ENCODE data around the gene ADAMTS5. TPM values are rescaled to one million over a fixed set of nuclear protein-coding genes. Genes with fewer than 3 reads are reported as not detected.

Gene ADAMTS5
- 10 to 100 TPM in 1 of 4 donors, 1 to 10 TPM in 3; 6.6 to 12.9 (median 8.9) TPM for total RNA-seq

- no peaks in the 10 kb centered on the region for H3K36me3 ChIP-seq
- 8 to 16% methylated on average over 26 to 55 of the region's 55 CpGs for WGBS, 2 donors (ENCODE audit: low coverage in 1 of 2)
- H3K4me1 ChIP-seq = peaks cover 0 to 4% (median 0%) of the 10 kb centered on the region in 4 donors
- in situ Hi-C loops (cut with MboI; ENCODE audit: low pct_ligation_motif_present in 1 of 4, low pct_unique_long_range_greater_than_20kb in 1 of 4, low sequenced_read_pairs in 3 of 4) (no loop called here), intact Hi-C loops (cut with DNase I; ENCODE audit: low total_unique reads) (no loop called here)
- no peak for TF ChIP-seq CTCF (IDR thresholded peaks at IDR 0.05)
- peak; percentile 35 for TF ChIP-seq POLR2A (IDR thresholded peaks at IDR 0.05)
- TF ChIP-seq POLR2AphosphoS5 (IDR thresholded peaks at IDR 0.05) = peak in 2 of 3 donors; percentile 60 to 64
- H3K27me3 ChIP-seq = peaks cover 45% of the 10 kb centered on the region
- DNase-seq = peak; percentile 15
- peak within 1 kb of the TSS; percentile 6 to 45 (median 33) for H3K4me3 ChIP-seq
- no peaks in the 10 kb centered on the region for H3K9me3 ChIP-seq
- H3K27ac ChIP-seq = peak within 1 kb of the TSS; percentile 71 to 81 (median 74)
Measured at GRCh38 chr21:26967062-26967913, at the start of gene ADAMTS5. Gene ADAMTS5, minus strand, starts transcription at chr21:26967088. Its CDS starts 697 bp downstream, at chr21:26966391.

- no peak overlapping the region for H3K27ac ChIP-seq
- no peak for TF ChIP-seq CTCF (IDR thresholded peaks at IDR 0.05)
- no peak for TF ChIP-seq EP300 (IDR thresholded peaks at IDR 0.05; ENCODE audit: low read depth)
- TF ChIP-seq POLR2A (IDR thresholded peaks at IDR 0.05) = no peak
- no peak for TF ChIP-seq POLR2AphosphoS5 (IDR thresholded peaks at IDR 0.05)
- in situ Hi-C loops (cut with MboI; ENCODE audit: low pct_ligation_motif_present in 1 of 4, low pct_unique_long_range_greater_than_20kb in 1 of 4, low sequenced_read_pairs in 3 of 4) = no loop called here
- H3K9me3 ChIP-seq = no peaks in the 10 kb centered on the region
- no peak for DNase-seq
- H3K4me3 ChIP-seq = no peak overlapping the region
- intact Hi-C loops (cut with DNase I; ENCODE audit: low total_unique reads) = no loop called here
- no peaks in the 10 kb centered on the region for H3K36me3 ChIP-seq
- H3K27me3 ChIP-seq = no peaks in the 10 kb centered on the region
- whole genome bisulfite sequencing, 2 donors (ENCODE audit: low coverage in 1 of 2) = 46 to 57% methylated on average over 1 of the region's 1 CpG
- H3K4me1 ChIP-seq = no peaks in the 10 kb centered on the region
Measured at GRCh38 chr21:27001526-27001925, 34.6 kb upstream of the ADAMTS5 start.

GRCh38 chr21:26983576-26983975, 16.7 kb upstream of the ADAMTS5 start:
- TF ChIP-seq POLR2A (IDR thresholded peaks at IDR 0.05) (no peak), CTCF (IDR thresholded peaks at IDR 0.05) (no peak), POLR2AphosphoS5 (IDR thresholded peaks at IDR 0.05) (no peak), EP300 (IDR thresholded peaks at IDR 0.05; ENCODE audit: low read depth) (no peak)
- no peak overlapping the region for H3K4me3 ChIP-seq
- DNase-seq = no peak
- H3K4me1 ChIP-seq = no peaks in the 10 kb centered on the region
- in situ Hi-C loops (cut with MboI; ENCODE audit: low pct_ligation_motif_present in 1 of 4, low pct_unique_long_range_greater_than_20kb in 1 of 4, low sequenced_read_pairs in 3 of 4) = no loop called here
- H3K27me3 ChIP-seq = no peaks in the 10 kb centered on the region
- WGBS, 2 donors (ENCODE audit: low coverage in 1 of 2) = 78 to 85% methylated on average over 5 of the region's 5 CpGs
- no peaks in the 10 kb centered on the region for H3K36me3 ChIP-seq
- intact Hi-C loops (cut with DNase I; ENCODE audit: low total_unique reads) = no loop called here
- peaks cover 0 to 4% of the 10 kb centered on the region in 2 donors for H3K9me3 ChIP-seq
- no peak overlapping the region for H3K27ac ChIP-seq

GRCh38 chr21:26982767-26983166, 15.9 kb upstream of the ADAMTS5 start:
- Histone ChIP-seq H3K4me3 (no peak overlapping the region), H3K36me3 (no peaks in the 10 kb centered on the region), H3K27me3 (no peaks in the 10 kb centered on the region), H3K9me3 (no peaks in the 10 kb centered on the region), H3K27ac (no peak overlapping the region), H3K4me1 (no peaks in the 10 kb centered on the region)
- intact Hi-C loops (cut with DNase I; ENCODE audit: low total_unique reads) (no loop called here), in situ Hi-C loops (cut with MboI; ENCODE audit: low pct_ligation_motif_present in 1 of 4, low pct_unique_long_range_greater_than_20kb in 1 of 4, low sequenced_read_pairs in 3 of 4) (no loop called here)
- WGBS, 2 donors (ENCODE audit: low coverage in 1 of 2) = 61 to 65% methylated on average over 2 of the region's 2 CpGs
- no peak for DNase-seq
- TF ChIP-seq EP300 (IDR thresholded peaks at IDR 0.05; ENCODE audit: low read depth) = no peak
- TF ChIP-seq POLR2AphosphoS5 (IDR thresholded peaks at IDR 0.05) = no peak
- no peak for TF ChIP-seq POLR2A (IDR thresholded peaks at IDR 0.05)
- TF ChIP-seq CTCF (IDR thresholded peaks at IDR 0.05) = no peak
